ENCODE measurements around the gene SCN1A. TPM values are rescaled to one million over a fixed set of nuclear protein-coding genes. Genes with fewer than 3 reads are reported as not detected.

SCN1A gene
- total RNA-seq, 2 donors from 2014 or later, result 0.05 TPM; not detected in 1

DNA sequence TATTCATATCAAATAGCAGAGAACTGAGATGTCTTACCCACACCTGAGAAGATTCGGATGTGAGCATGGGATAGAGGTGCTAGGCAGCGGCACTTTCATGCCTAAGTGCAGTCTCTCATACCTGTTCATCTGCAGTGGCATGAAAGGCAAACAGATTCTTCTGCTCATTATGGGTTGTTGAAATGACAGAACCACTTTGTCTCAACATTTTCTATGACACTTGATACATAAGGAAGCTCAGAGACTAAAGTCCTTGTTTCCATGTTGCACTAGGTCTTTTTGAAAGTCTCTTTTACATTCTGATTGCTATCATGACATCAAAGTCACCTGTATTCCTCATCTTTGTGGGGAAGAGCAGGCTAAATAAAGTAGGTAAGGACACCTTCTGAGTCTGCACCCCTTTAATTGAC is 8.0 kb upstream of the SCN1A start:
- H3K9me3 ChIP-seq, result no peaks in the 10 kb centered on the region
- no peak overlapping the region for H3K4me3 ChIP-seq
- TF ChIP-seq, protein P1, sequence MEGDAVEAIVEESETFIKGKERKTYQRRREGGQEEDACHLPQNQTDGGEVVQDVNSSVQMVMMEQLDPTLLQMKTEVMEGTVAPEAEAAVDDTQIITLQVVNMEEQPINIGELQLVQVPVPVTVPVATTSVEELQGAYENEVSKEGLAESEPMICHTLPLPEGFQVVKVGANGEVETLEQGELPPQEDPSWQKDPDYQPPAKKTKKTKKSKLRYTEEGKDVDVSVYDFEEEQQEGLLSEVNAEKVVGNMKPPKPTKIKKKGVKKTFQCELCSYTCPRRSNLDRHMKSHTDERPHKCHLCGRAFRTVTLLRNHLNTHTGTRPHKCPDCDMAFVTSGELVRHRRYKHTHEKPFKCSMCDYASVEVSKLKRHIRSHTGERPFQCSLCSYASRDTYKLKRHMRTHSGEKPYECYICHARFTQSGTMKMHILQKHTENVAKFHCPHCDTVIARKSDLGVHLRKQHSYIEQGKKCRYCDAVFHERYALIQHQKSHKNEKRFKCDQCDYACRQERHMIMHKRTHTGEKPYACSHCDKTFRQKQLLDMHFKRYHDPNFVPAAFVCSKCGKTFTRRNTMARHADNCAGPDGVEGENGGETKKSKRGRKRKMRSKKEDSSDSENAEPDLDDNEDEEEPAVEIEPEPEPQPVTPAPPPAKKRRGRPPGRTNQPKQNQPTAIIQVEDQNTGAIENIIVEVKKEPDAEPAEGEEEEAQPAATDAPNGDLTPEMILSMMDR (IDR thresholded peaks at IDR 0.05), result no peak
- intact Hi-C loops (cut with DNase I), result no loop called here
- no peak overlapping the region for H3K9ac ChIP-seq (ENCODE audit: low read depth in 2 of 2, low read length in 2 of 2)
- no peaks in the 10 kb centered on the region for H3K36me3 ChIP-seq
- H3K27me3 ChIP-seq, result no peaks in the 10 kb centered on the region
- H3K27ac ChIP-seq, result no peak overlapping the region
- no peak for DNase-seq
- H3K4me1 ChIP-seq, result no peaks in the 10 kb centered on the region

DNA sequence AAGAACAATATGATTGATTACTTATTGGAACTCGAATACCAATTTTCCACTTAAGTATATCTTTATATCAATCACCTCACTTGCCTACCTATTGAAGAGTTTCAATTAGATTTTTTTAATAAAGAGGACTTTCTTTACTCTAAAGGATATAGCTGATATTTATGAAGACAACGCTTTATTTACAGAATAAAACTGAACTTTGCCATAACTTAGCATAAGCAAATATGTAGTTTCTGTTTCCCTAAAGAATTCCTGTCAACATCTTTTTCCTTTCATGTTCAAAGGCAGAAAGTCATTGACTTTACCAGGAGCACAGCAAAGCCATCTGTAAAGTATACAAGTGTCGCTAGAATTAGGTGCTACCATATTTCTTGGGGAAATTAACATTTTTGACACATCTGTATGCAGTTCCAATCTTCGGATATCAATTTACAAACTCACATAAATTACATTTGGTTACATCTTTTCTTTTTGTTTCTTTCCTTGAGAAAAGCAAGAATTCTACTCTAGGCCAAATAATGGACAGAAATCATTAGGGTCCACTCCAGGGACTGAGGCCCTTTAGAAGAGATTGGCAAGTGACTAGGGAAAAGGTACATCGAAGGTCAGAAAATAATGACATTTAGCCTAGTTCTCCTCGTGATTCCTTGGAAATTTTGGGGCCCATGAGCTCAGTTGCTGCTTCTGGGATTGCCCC is 7.5 kb upstream of the SCN1A start:
- no peaks in the 10 kb centered on the region for H3K9me3 ChIP-seq
- TF ChIP-seq, protein P1 (IDR thresholded peaks at IDR 0.05), result no peak
- no peaks in the 10 kb centered on the region for H3K27me3 ChIP-seq
- H3K4me3 ChIP-seq, result no peak overlapping the region
- no peak overlapping the region for H3K27ac ChIP-seq
- no peaks in the 10 kb centered on the region for H3K4me1 ChIP-seq
- no peak for DNase-seq
- intact Hi-C loops (cut with DNase I), result no loop called here
- H3K36me3 ChIP-seq, result no peaks in the 10 kb centered on the region
- H3K9ac ChIP-seq (ENCODE audit: low read depth in 2 of 2, low read length in 2 of 2), result no peak overlapping the region

DNA sequence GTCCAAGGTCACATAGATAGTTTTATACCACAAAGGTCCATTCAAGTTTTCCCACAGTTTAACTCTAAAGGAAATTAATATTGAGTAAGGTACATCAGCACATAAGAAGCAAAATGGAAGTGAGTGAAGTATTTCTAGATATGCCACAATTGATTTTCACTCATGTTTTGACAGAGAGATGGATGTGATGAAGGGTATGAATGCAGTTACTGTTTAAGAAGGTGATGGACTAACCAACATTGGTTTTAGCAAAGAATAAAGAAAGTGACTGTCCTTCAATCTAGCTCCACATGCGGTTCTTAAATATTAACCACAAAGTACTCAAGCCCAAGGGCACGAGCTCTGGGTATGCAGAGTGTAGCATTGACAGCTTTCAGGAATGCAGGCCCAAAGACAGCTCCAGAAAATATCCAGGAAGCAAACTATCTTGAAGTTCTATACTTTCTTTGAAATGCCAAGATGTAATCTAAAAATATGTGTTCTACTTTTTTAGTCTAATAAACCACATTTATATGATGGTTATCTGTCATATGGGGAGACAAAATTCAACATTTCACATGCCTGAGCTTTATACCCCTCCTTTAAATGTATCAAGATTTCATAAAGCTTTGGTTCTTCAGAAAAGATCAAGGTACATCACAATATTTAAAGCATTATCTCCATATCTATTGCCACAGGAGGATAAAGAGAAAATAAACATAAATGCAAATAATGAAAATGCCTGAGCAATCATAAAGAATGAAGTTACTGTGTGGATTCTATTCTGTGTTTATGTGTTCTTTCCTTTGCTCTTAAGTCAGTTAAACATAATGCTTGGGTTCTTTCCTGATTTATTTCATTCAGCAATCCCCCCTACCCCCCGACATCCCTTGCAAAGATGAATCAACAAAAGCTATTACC is 6.7 kb upstream of the SCN1A start:
- intact Hi-C loops (cut with DNase I), result no loop called here
- DNase-seq, result no peak
- Histone ChIP-seq H3K27me3 (no peaks in the 10 kb centered on the region), H3K9ac (ENCODE audit: low read depth in 2 of 2, low read length in 2 of 2) (no peak overlapping the region), H3K4me3 (no peak overlapping the region), H3K9me3 (no peaks in the 10 kb centered on the region), H3K27ac (no peak overlapping the region), H3K4me1 (no peaks in the 10 kb centered on the region), H3K36me3 (no peaks in the 10 kb centered on the region)
- TF ChIP-seq, protein P1 (IDR thresholded peaks at IDR 0.05), result no peak

DNA sequence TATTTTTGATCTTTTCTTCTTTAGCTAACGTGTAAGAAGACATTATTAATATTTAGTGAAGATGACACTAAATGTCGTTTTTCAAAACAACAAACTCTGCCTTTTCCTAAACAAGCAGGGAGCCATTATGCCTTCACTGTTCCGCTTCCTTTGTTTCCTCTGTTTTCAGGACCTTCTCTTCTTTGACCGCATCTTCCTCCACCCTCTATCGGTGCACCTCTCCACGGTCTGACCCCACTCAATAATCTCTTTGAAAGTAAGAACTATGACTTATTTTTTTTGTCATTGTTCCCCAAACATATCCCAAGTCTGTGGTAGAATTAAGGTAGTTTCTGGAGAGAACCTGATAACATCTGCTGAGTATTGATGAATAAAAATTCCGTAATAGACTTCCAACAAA is 5.8 kb upstream of the SCN1A start:
- no peak overlapping the region for H3K4me3 ChIP-seq
- TF ChIP-seq, protein P1 (IDR thresholded peaks at IDR 0.05), result no peak

DNA sequence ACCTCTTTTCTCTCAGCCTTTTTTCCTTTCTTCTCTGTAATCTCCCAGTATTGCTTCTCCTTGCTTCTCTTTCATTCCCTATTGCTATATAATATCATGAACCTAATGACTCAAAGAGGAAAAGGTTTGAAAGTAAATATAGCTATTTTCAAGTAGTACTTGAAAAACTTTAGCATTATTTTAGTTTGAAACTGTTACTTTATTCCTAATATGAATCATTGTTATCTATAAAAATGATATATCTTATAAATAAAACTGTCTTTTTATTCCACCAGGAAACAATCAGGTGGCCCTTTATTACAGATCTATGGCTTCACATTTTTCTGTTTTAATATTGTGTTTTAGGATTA is 311 bp upstream of the SCN1A start:
- Histone ChIP-seq H3K36me3 (no peaks in the 10 kb centered on the region), H3K27me3 (no peaks in the 10 kb centered on the region), H3K4me3 (no peak overlapping the region), H3K9ac (ENCODE audit: low read depth in 2 of 2, low read length in 2 of 2) (no peak overlapping the region), H3K4me1 (no peaks in the 10 kb centered on the region), H3K9me3 (no peaks in the 10 kb centered on the region), H3K27ac (no peak overlapping the region)
- TF ChIP-seq, protein P1 (IDR thresholded peaks at IDR 0.05), result no peak
- intact Hi-C loops (cut with DNase I), result loop anchor here (5.0 kb wide), 1 partner anchor 171 kb away; no protein-coding TSS in a partner anchor
- DNase-seq, result no peak

More for the DNA sequence above, 5.8 kb upstream of the SCN1A start:
- Histone ChIP-seq H3K9ac (ENCODE audit: low read depth in 2 of 2, low read length in 2 of 2) (no peak overlapping the region), H3K27ac (no peak overlapping the region), H3K27me3 (no peaks in the 10 kb centered on the region), H3K36me3 (no peaks in the 10 kb centered on the region), H3K4me1 (no peaks in the 10 kb centered on the region), H3K9me3 (no peaks in the 10 kb centered on the region)
- DNase-seq, result no peak
- intact Hi-C loops (cut with DNase I), result no loop called here

Measured in colonic mucosa (tissue), 4 donors.